WTC11 (cell line): Measurements from ENCODE around the gene CALML3. TPM values are rescaled to one million over a fixed set of nuclear protein-coding genes. Genes with fewer than 3 reads are reported as not detected.

Experiments
- ATAC-seq: fragments of 200-7000 bp; cut with Tn5 transposase; 2 replicates; pipeline ENCODE4 v1.10.0; 2021; ENCODE audit warnings: mild to moderate bottlenecking, moderate library complexity
- CTCF ChIA-PET: fragments of 300-600 bp; sonication (Branson Sonifier 250); formaldehyde crosslinking; loops from one replicate; lab custom pipeline; 2021; ENCODE audit warnings: antibody characterized with exemption; lab: Charles Lee
- POLR2A ChIA-PET: fragments of 350-600 bp; sonication (Branson Sonifier 250); formaldehyde crosslinking; loops from one replicate; lab custom pipeline; 2021; ENCODE audit warnings: antibody characterized with exemption; lab: Charles Lee
- DNase-seq: peaks from one replicate; pipeline ENCODE4 v3.0.0; 2021; ENCODE audit warnings: low spot score
- H3K27ac Mint-ChIP-seq: 2 replicates; pipeline ENCODE4 v1.8.0; 2021; ENCODE audit warnings: mixed read lengths
- H3K27me3 Mint-ChIP-seq: 2 replicates; pipeline ENCODE4 v1.8.0; 2021; ENCODE audit warnings: low read depth, mild to moderate bottlenecking, moderate library complexity, mixed read lengths
- H3K36me3 Mint-ChIP-seq: 2 replicates; pipeline ENCODE4 v1.8.0; 2021; ENCODE audit warnings: mixed read lengths
- H3K4me1 Mint-ChIP-seq: 2 replicates; pipeline ENCODE4 v1.8.0; 2022; ENCODE audit warnings: mixed read lengths
- H3K4me3 Mint-ChIP-seq: 2 replicates; pipeline ENCODE4 v1.8.0; 2021; ENCODE audit warnings: mild to moderate bottlenecking, moderate library complexity, mixed read lengths
- H3K9me3 Mint-ChIP-seq: 2 replicates; pipeline ENCODE4 v1.8.0; 2021; ENCODE audit warnings: mixed read lengths
- CBFB ChIP-seq: sonication (generic); formaldehyde crosslinking; IDR thresholded peaks from 2 replicates; pipeline ENCODE4 v1.8.1; 2022; ENCODE audit warnings: mild to moderate bottlenecking, low read depth, missing genetic modification reagents
- CREM ChIP-seq: sonication (generic); formaldehyde crosslinking; IDR thresholded peaks from 2 replicates; pipeline ENCODE4 v1.8.1; 2022; ENCODE audit warnings: mild to moderate bottlenecking, missing genetic modification reagents, moderate library complexity
- E2F4 ChIP-seq: sonication (generic); formaldehyde crosslinking; IDR thresholded peaks from 2 replicates; pipeline ENCODE4 v1.8.1; 2022; ENCODE audit warnings: low read depth, mild to moderate bottlenecking, moderate library complexity, missing genetic modification reagents, borderline replicate concordance
- ELF4 ChIP-seq: sonication (generic); formaldehyde crosslinking; IDR thresholded peaks from 2 replicates; pipeline ENCODE4 v1.8.1; 2022; ENCODE audit warnings: low read depth, mild to moderate bottlenecking, moderate library complexity, missing genetic modification reagents
- FOXP1 ChIP-seq: sonication (generic); formaldehyde crosslinking; IDR thresholded peaks from 2 replicates; pipeline ENCODE4 v1.8.0; 2022; ENCODE audit warnings: missing genetic modification reagents, mild to moderate bottlenecking, moderate library complexity, borderline replicate concordance
- GABPB1 ChIP-seq: sonication (generic); formaldehyde crosslinking; IDR thresholded peaks from 2 replicates; pipeline ENCODE4 v1.8.1; 2023; ENCODE audit warnings: mild to moderate bottlenecking, missing genetic modification reagents
- GRHL2 ChIP-seq: fragments of 250-450 bp; sonication (Bioruptor Pico); IDR thresholded peaks from 2 replicates; pipeline ENCODE4 v1.8.0; 2022; ENCODE audit warnings: mild to moderate bottlenecking, moderate library complexity; ENCODE audit not compliant: insufficient replicate concordance, severe bottlenecking
- GTF2I ChIP-seq: fragments of 250-450 bp; sonication (Bioruptor Pico); conservative IDR thresholded peaks from 2 replicates; pipeline ENCODE4 v1.4.0; 2021; ENCODE audit warnings: mild to moderate bottlenecking
- HMGA2 ChIP-seq: fragments of 250-450 bp; sonication (Bioruptor Pico); IDR thresholded peaks from 2 replicates; pipeline ENCODE4 v1.4.0; 2021; ENCODE audit warnings: mild to moderate bottlenecking, moderate library complexity
- IRF1 ChIP-seq: sonication (generic); formaldehyde crosslinking; IDR thresholded peaks from 2 replicates; pipeline ENCODE4 v1.8.0; 2023; ENCODE audit warnings: missing genetic modification reagents
- NFATC4 ChIP-seq: fragments of 250-450 bp; sonication (Bioruptor Pico); IDR thresholded peaks from 2 replicates; pipeline ENCODE4 v1.9.0; 2021; ENCODE audit warnings: mild to moderate bottlenecking
- NFE2L1 ChIP-seq: sonication (generic); formaldehyde crosslinking; IDR thresholded peaks from 2 replicates; pipeline ENCODE4 v1.8.1; 2023; ENCODE audit warnings: missing genetic modification reagents
- NFYB ChIP-seq: sonication (generic); formaldehyde crosslinking; conservative IDR thresholded peaks from 2 replicates; pipeline ENCODE4 v1.8.0; 2022; ENCODE audit warnings: low read depth, missing genetic modification reagents
- NR3C1 ChIP-seq: sonication (generic); formaldehyde crosslinking; conservative IDR thresholded peaks from 2 replicates; pipeline ENCODE4 v1.8.1; 2023; ENCODE audit warnings: low read depth, mild to moderate bottlenecking, missing genetic modification reagents
- OVOL2 ChIP-seq: fragments of 250-450 bp; sonication (Bioruptor Pico); IDR thresholded peaks from 2 replicates; pipeline ENCODE4 v1.9.0; 2021; ENCODE audit warnings: mild to moderate bottlenecking, borderline replicate concordance
- SMAD3 ChIP-seq: sonication (generic); formaldehyde crosslinking; IDR thresholded peaks from 2 replicates; pipeline ENCODE4 v1.8.0; 2022; ENCODE audit warnings: missing genetic modification reagents, mild to moderate bottlenecking, borderline replicate concordance
- SMAD4 ChIP-seq: sonication (generic); formaldehyde crosslinking; IDR thresholded peaks from 2 replicates; pipeline ENCODE4 v1.8.0; 2022; ENCODE audit warnings: mild to moderate bottlenecking, missing genetic modification reagents
- TEAD4 ChIP-seq: sonication (generic); formaldehyde crosslinking; IDR thresholded peaks from 2 replicates; pipeline ENCODE4 v1.8.0; 2022; ENCODE audit warnings: mild to moderate bottlenecking, missing genetic modification reagents
- TP53 ChIP-seq: sonication (generic); formaldehyde crosslinking; IDR thresholded peaks from 2 replicates; pipeline ENCODE4 v1.8.1; 2023; ENCODE audit warnings: mild to moderate bottlenecking, missing genetic modification reagents
- ZNF219 ChIP-seq: sonication (generic); formaldehyde crosslinking; IDR thresholded peaks from 2 replicates; pipeline ENCODE4 v1.8.0; 2023; ENCODE audit warnings: missing genetic modification reagents, mild to moderate bottlenecking, borderline replicate concordance
- ZNF232 ChIP-seq: sonication (generic); formaldehyde crosslinking; IDR thresholded peaks from 2 replicates; pipeline ENCODE4 v1.8.0; 2022; ENCODE audit warnings: mild to moderate bottlenecking, missing genetic modification reagents
- ZNF396 ChIP-seq: fragments of 250-450 bp; sonication (Bioruptor Pico); IDR thresholded peaks from 2 replicates; pipeline ENCODE4 v1.8.0; 2021; ENCODE audit warnings: mild to moderate bottlenecking, moderate library complexity, borderline replicate concordance
- ZNF512 ChIP-seq: sonication (generic); formaldehyde crosslinking; IDR thresholded peaks from 2 replicates; pipeline ENCODE4 v1.8.1; 2022; ENCODE audit warnings: missing genetic modification reagents, borderline replicate concordance
- ZSCAN18 ChIP-seq: fragments of 250-450 bp; sonication (Bioruptor Pico); IDR thresholded peaks from 2 replicates; pipeline ENCODE4 v2.1.2; 2022; ENCODE audit warnings: mild to moderate bottlenecking, moderate library complexity
- total RNA-seq: library from RNA; stranded (reverse); gene quantifications from 3 replicates; pipeline ENCODE4 v1.2.3, GENCODE V29; 2021

Gene CALML3
- total RNA-seq, 1 experiment from 2014 or later = not detected

- ATAC-seq (no peak), DNase-seq (no peak)
- ChIA-PET POLR2A (no interaction called here), CTCF (no interaction called here)
- TF ChIP-seq ZNF396 (CRISPR knock-in tag) (no peak), E2F4 (CRISPR knock-in tag) (no peak), CREM (CRISPR knock-in tag) (no peak), TP53 (CRISPR knock-in tag) (no peak), NFYB (CRISPR knock-in tag) (no peak), ELF4 (CRISPR knock-in tag) (no peak), ZNF512 (no peak), ZSCAN18 (no peak), TEAD4 (no peak), ZNF232 (CRISPR knock-in tag) (no peak), SMAD3 (CRISPR knock-in tag) (no peak), ZNF219 (no peak), OVOL2 (CRISPR knock-in tag) (no peak), FOXP1 (CRISPR knock-in tag) (no peak), NFATC4 (CRISPR knock-in tag) (no peak)
- Mint-ChIP-seq H3K36me3 (no peaks in the 10 kb centered on the region), H3K9me3 (no peaks in the 10 kb centered on the region), H3K27me3 (peaks cover 2% of the 10 kb centered on the region; the same call in 1 of the 2 replicates), H3K4me1 (peaks cover 7% of the 10 kb centered on the region; the same call in 1 of the 2 replicates), H3K27ac (no peak overlapping the region), H3K4me3 (no peak overlapping the region)
Measured at GRCh38 chr10:5566614-5567013, 41.9 kb downstream of the CALML3 start.

GRCh38 chr10:5567477-5567876 lies 42.7 kb downstream of the CALML3 start:
- H3K27ac Mint-ChIP-seq = no peak overlapping the region
- no peak for DNase-seq
- ChIA-PET POLR2A (no interaction called here), CTCF (no interaction called here)
- H3K27me3 Mint-ChIP-seq = peaks cover 2% of the 10 kb centered on the region; the same call in 1 of the 2 replicates
- no peak for TF ChIP-seq GRHL2 (CRISPR knock-in tag)
- TF ChIP-seq ELF4 (CRISPR knock-in tag) = no peak
- no peak for TF ChIP-seq SMAD4 (CRISPR knock-in tag)
- TF ChIP-seq FOXP1 (CRISPR knock-in tag) = no peak
- no peak for TF ChIP-seq TEAD4
- no peak for TF ChIP-seq CBFB (CRISPR knock-in tag)
- no peak for TF ChIP-seq NFE2L1 (CRISPR knock-in tag)
- TF ChIP-seq GTF2I (CRISPR knock-in tag) = no peak
- TF ChIP-seq E2F4 (CRISPR knock-in tag) = no peak
- no peak for TF ChIP-seq NFYB (CRISPR knock-in tag)
- no peak for TF ChIP-seq IRF1
- no peak for TF ChIP-seq TP53 (CRISPR knock-in tag)
- TF ChIP-seq GABPB1 (CRISPR knock-in tag) = no peak
- TF ChIP-seq NR3C1 (CRISPR knock-in tag) = no peak
- no peak for TF ChIP-seq HMGA2 (CRISPR knock-in tag)
- H3K4me3 Mint-ChIP-seq = no peak overlapping the region
- H3K36me3 Mint-ChIP-seq = no peaks in the 10 kb centered on the region
- H3K4me1 Mint-ChIP-seq = peaks cover 7% of the 10 kb centered on the region; the same call in 1 of the 2 replicates
- ATAC-seq = no peak
- no peaks in the 10 kb centered on the region for H3K9me3 Mint-ChIP-seq
